BJ (cell line): ENCODE data around the gene ARF4. TPM values are rescaled to one million over a fixed set of nuclear protein-coding genes. Genes with fewer than 3 reads are reported as not detected.

ENCODE experiments used
- CTCF ChIA-PET: fragments of 350-600 bp; formaldehyde crosslinking; extraction: SDS; loops from one replicate; lab custom pipeline; 2021; ENCODE audit warnings: antibody characterized with exemption, inconsistent platforms; lab: Yijun Ruan, JAX
- POLR2A ChIA-PET: fragments of 300-600 bp; sonication (Branson Sonifier 250); formaldehyde crosslinking; extraction: SDS; loops from one replicate; lab custom pipeline; 2021; ENCODE audit warnings: antibody characterized with exemption; lab: Charles Lee
- DNase-seq: peaks from one replicate; pipeline ENCODE4 v3.0.0-alpha.2; 2011; ENCODE audit warnings: low read depth
- H3K27me3 ChIP-seq: 2 replicates; pipeline ENCODE4 v1.6.0; 2011; ENCODE audit warnings: low read length; ENCODE audit not compliant: control insufficient read depth, insufficient read depth
- H3K36me3 ChIP-seq: 2 replicates; pipeline ENCODE4 v1.5.1; 2011; ENCODE audit warnings: low read length; ENCODE audit not compliant: control insufficient read depth, insufficient read depth
- H3K4me3 ChIP-seq: 2 replicates; pipeline ENCODE4 v1.5.1; 2011; ENCODE audit warnings: low read depth, mild to moderate bottlenecking, control low read depth, low read length
- polyA plus RNA-seq: library from polyadenylated mRNA; depleted of rRNA; stranded (reverse); fragments of >200 nt; gene quantifications from 2 replicates; pipeline ENCODE4 v1.2.3, GENCODE V29; 2011
- TF ChIP-seq, protein P1 (sequence below): IDR thresholded peaks from 2 replicates; pipeline ENCODE4 v1.5.1; 2011; ENCODE audit warnings: low read depth, mild to moderate bottlenecking, control low read depth, inconsistent platforms, low read length, moderate library complexity; ENCODE audit not compliant: insufficient read depth

The ARF4 gene
- polyA plus RNA-seq, 1 experiment = 476 TPM

DNA sequence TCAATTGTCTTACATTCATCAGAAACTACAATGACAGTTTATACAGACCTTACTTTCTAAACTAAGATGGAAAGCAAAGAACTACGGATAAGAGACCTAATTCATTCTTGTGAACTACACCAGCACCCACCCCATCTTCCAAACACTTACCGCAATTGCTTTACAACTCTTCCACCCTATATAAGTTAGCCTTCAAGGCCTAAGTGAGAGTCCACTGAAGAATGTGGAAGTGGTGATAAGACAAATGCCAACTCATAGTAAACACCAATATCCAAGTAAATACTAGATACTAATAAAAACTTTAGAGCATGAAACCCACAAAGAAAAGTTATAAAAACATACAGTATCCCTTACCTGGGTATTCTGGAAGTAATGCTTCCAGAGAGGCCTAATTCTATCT is 13.6 kb downstream of the ARF4 start:
- TF ChIP-seq, protein P1, sequence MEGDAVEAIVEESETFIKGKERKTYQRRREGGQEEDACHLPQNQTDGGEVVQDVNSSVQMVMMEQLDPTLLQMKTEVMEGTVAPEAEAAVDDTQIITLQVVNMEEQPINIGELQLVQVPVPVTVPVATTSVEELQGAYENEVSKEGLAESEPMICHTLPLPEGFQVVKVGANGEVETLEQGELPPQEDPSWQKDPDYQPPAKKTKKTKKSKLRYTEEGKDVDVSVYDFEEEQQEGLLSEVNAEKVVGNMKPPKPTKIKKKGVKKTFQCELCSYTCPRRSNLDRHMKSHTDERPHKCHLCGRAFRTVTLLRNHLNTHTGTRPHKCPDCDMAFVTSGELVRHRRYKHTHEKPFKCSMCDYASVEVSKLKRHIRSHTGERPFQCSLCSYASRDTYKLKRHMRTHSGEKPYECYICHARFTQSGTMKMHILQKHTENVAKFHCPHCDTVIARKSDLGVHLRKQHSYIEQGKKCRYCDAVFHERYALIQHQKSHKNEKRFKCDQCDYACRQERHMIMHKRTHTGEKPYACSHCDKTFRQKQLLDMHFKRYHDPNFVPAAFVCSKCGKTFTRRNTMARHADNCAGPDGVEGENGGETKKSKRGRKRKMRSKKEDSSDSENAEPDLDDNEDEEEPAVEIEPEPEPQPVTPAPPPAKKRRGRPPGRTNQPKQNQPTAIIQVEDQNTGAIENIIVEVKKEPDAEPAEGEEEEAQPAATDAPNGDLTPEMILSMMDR = no peak
- no peak for DNase-seq
- Histone ChIP-seq H3K27me3 (no peaks in the 10 kb centered on the region), H3K36me3 (peaks cover 5% of the 10 kb centered on the region; the same call in 1 of the 2 replicates), H3K4me3 (no peak overlapping the region)
- POLR2A ChIA-PET = no interaction called here
- CTCF ChIA-PET = no interaction called here

DNA sequence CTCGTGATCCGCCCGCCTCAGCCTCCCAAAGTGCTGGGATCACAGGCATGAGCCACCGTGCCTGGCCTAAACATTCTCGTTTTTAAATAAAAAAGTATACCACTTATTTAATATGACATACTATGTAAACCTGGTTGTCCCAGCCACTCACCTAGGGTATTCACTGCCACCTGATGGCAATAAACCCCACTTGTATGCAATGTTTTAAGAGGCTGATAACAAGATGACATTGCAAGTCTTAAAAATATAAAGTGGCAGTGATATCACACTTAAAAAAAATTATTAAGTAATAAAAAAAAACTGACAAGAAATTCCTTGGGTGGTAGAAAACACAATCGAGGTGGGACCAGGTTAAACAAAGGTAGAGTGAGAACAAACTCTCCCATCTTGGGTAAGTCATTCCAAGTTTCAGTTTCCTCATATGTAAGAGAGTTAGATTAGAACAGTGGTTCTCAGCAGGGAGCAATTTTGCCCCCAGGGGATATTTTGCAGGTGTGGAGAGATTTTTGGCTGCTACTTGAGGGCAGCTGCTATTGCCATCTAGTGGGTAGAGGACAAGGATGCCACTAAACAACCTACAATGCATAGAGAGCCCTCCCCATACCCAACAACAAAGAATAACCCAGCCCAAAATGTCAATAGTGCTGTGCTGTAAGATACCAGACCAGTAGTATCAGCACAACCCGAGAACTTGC is 14.5 kb downstream of the ARF4 start:
- TF ChIP-seq, protein P1 = no peak
- POLR2A ChIA-PET = interaction anchor here (0.5 kb wide), 1 partner anchor 13 kb away, joined by 4 read pairs; no protein-coding TSS in a partner anchor
- H3K27me3 ChIP-seq = no peaks in the 10 kb centered on the region
- no peak for DNase-seq
- CTCF ChIA-PET = no interaction called here
- peaks cover 11% of the 10 kb centered on the region for H3K36me3 ChIP-seq
- H3K4me3 ChIP-seq = no peak overlapping the region

GRCh38 chr3:57577801-57578200 is 19.3 kb downstream of the ARF4 start:
- no peaks in the 10 kb centered on the region for H3K27me3 ChIP-seq
- no peak for DNase-seq
- ChIA-PET POLR2A (interaction anchor here (0.6 kb wide), 1 partner anchor 289 kb away, joined by 4 read pairs; no protein-coding TSS in a partner anchor), CTCF (no interaction called here)
- no peak overlapping the region for H3K4me3 ChIP-seq
- peaks cover 19% of the 10 kb centered on the region for H3K36me3 ChIP-seq
- TF ChIP-seq, protein P1 = no peak

- CTCF ChIA-PET = no interaction called here
Observed at GRCh38 chr3:57575966-57576626, 21.0 kb downstream of the ARF4 start.

DNA sequence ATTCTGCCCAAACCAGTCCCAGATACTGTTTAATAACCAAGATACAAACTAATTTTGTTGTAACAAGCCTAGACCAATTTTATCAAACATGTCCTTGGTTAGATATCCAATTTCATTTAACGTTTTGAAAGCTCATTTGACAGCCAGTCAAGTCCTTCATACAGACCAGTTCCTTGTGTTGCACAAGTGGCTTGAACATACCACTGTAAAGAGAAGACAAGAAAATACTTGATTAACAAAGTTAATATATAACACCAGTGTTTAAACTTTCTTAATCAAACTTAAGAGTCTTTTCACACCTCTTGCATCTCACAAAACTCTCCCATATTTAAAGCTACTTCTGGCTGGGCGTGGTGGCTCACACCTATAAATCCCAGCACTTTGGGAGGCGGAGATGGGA is 25.0 kb downstream of the ARF4 start:
- H3K4me3 ChIP-seq = no peak overlapping the region
- H3K36me3 ChIP-seq = peaks cover 13% of the 10 kb centered on the region
- CTCF ChIA-PET = no interaction called here
- TF ChIP-seq, protein P1 = no peak
- no peaks in the 10 kb centered on the region for H3K27me3 ChIP-seq
- DNase-seq = no peak
- POLR2A ChIA-PET = no interaction called here

More at GRCh38 chr3:57575966-57576626, 21.0 kb downstream of the ARF4 start:
- H3K36me3 ChIP-seq = peaks cover 17% of the 10 kb centered on the region
- TF ChIP-seq, protein P1 = no peak
- POLR2A ChIA-PET = no interaction called here
- H3K27me3 ChIP-seq = no peaks in the 10 kb centered on the region
- no peak overlapping the region for H3K4me3 ChIP-seq
- no peak for DNase-seq
